ENCODE results near the gene VCL. TPM values are rescaled to one million over a fixed set of nuclear protein-coding genes. Genes with fewer than 3 reads are reported as not detected.

The VCL gene
- total RNA-seq, 1 experiment from 2014 or later, result 291 TPM

- no peak overlapping the region; a peak in 1 of 7 replicates for H3K27ac Mint-ChIP-seq
- Histone ChIP-seq H4K5ac (ENCODE audit: insufficient read length, low read depth, low read length) (no peak overlapping the region), H3K4me1 (ENCODE audit: insufficient read depth, low read length) (peaks cover 5% of the 10 kb centered on the region; the same call in 1 of the 2 replicates), H3K9ac (ENCODE audit: extremely low read depth, insufficient read length, low read length) (no peak overlapping the region), H3K9me3 (ENCODE audit: control insufficient read depth, low read depth, low read length) (no peaks in the 10 kb centered on the region), H3K27ac (ENCODE audit: insufficient read length, low read depth, low read length) (no peak overlapping the region), H3K23me2 (ENCODE audit: insufficient read length, low read depth, low read length, poor library complexity, severe bottlenecking) (no peaks in the 10 kb centered on the region), H4K91ac (ENCODE audit: insufficient read length, low read depth, low read length) (no peak overlapping the region), H3K79me2 (ENCODE audit: insufficient read depth, low read length) (no peaks in the 10 kb centered on the region), H3K14ac (ENCODE audit: insufficient read depth, low read length) (no peak overlapping the region), H3K4ac (ENCODE audit: low read depth, low read length) (no peak overlapping the region), H2BK20ac (ENCODE audit: low read depth, low read length, poor library complexity, severe bottlenecking) (no peak overlapping the region), H3T11ph (ENCODE audit: low read length) (no peak overlapping the region), H3K27me3 (ENCODE audit: insufficient read depth, low read length) (no peaks in the 10 kb centered on the region), H3K56ac (ENCODE audit: insufficient read length, low read depth, low read length) (no peak overlapping the region), H2BK15ac (ENCODE audit: low read depth, low read length) (no peak overlapping the region), H2BK5ac (ENCODE audit: insufficient read length, low read length) (no peak overlapping the region), H3K79me1 (ENCODE audit: insufficient read depth, low read depth, low read length, poor library complexity, severe bottlenecking) (no peaks in the 10 kb centered on the region), H2AK5ac (ENCODE audit: insufficient read length, low read length) (no peak overlapping the region), H2AFZ (ENCODE audit: low read length) (no peak overlapping the region), H2BK120ac (ENCODE audit: low read depth, low read length, poor library complexity, severe bottlenecking) (no peak overlapping the region), H3K23ac (ENCODE audit: insufficient read length, low read depth, low read length) (no peak overlapping the region), H3K4me2 (ENCODE audit: insufficient read depth, insufficient read length, low read length) (no peak overlapping the region), H4K8ac (replicated peaks; ENCODE audit: insufficient read length, low read depth, low read length) (no peak overlapping the region), H4K20me1 (ENCODE audit: control insufficient read depth, insufficient read depth, insufficient read length) (no peaks in the 10 kb centered on the region), H3K18ac (ENCODE audit: insufficient read length, low read depth, low read length) (no peak overlapping the region), H2BK12ac (ENCODE audit: insufficient read length, low read depth, low read length) (no peak overlapping the region)
- DNase-seq, result no peak
- no peaks in the 10 kb centered on the region for H3K27me3 Mint-ChIP-seq (ENCODE audit: low read depth)
- peaks cover 4 to 8% of the 10 kb centered on the region in 2 experiments; a peak in 4 of 5 replicates for H3K9me3 Mint-ChIP-seq
- no peak overlapping the region for H3K4me3 Mint-ChIP-seq
- WGBS (ENCODE audit: extremely low coverage, insufficient read length, low lambda C conversion rate), result no CpG with 5 or more reads among the region's 4 CpGs
- no peak for TF ChIP-seq CTCF (conservative IDR thresholded peaks at IDR 0.05)
- H3K4me1 Mint-ChIP-seq, result peaks cover 17 to 18% of the 10 kb centered on the region in 2 experiments
- peaks cover 0 to 9% (median 2%) of the 10 kb centered on the region in 3 experiments; a peak in 2 of 7 replicates for H3K36me3 Mint-ChIP-seq (ENCODE audit: insufficient read depth in 1 of 3, low read depth in 3 of 3)
These were observed 18.0 kb upstream of the VCL start for GRCh38 chr10:73979809-73980433.

All from H9 (cell line).